HepG2 (cell line): ENCODE measurements around the gene ABCB6. TPM values are rescaled to one million over a fixed set of nuclear protein-coding genes. Genes with fewer than 3 reads are reported as not detected.

Experiments
- ATAC-seq: fragments of 200-7000 bp; cut with Tn5 transposase; 3 replicates; pipeline ENCODE4 v1.9.1; 2020; ENCODE audit warnings: mild to moderate bottlenecking, moderate library complexity
- BruUV-seq: library from RNA; stranded (reverse); fragments of 400-500 nt; replicated peaks from 2 replicates; lab custom pipeline; 2021; lab: Mats Ljungman, UMichigan
- CTCF ChIA-PET: fragments of 300-600 bp; formaldehyde crosslinking; extraction: SDS; loops from one replicate; lab custom pipeline; 2021; ENCODE audit warnings: low total read pairs, inconsistent platforms, low intra/inter-chr PET ratio; lab: Yijun Ruan, JAX
- POLR2A ChIA-PET: fragments of 350-600 bp; sonication (Branson Sonifier 250); formaldehyde crosslinking; loops from one replicate; lab custom pipeline; 2020; ENCODE audit warnings: antibody characterized with exemption, inconsistent platforms; lab: Yijun Ruan, JAX
- DNase-seq: peaks from one replicate; pipeline ENCODE4 v3.0.0-alpha.2; 2015; ENCODE audit warnings: low spot score
- FAIRE-seq: peaks from 3 replicates; lab custom pipeline; 2011; peaks lifted over from hg19 to GRCh38; lab: Jason Lieb, UNC
- H2AFZ ChIP-seq: one replicate; pipeline ENCODE4 v1.6.1; 2011; ENCODE audit warnings: low read length, inconsistent platforms
- H3K27ac ChIP-seq: fragments of 300-600 bp; 3 replicates; pipeline ENCODE4 v1.8.0; 2011; ENCODE audit warnings: mixed run types, mild to moderate bottlenecking, mixed read lengths, low read length, inconsistent platforms; ENCODE audit not compliant: insufficient read depth; ENCODE audit errors: extremely low read length
- H3K27me3 ChIP-seq, 2 experiments: fragments of 200-600 bp in 1 of 2; 2 replicates in 1 of 2; 3 replicates in 1 of 2; pipeline versions ENCODE4 v1.6.0 to v1.8.0; 2011; ENCODE audit warnings: low read length in 2 of 2, mild to moderate bottlenecking in 2 of 2, moderate library complexity in 2 of 2, inconsistent platforms in 1 of 2; ENCODE audit not compliant: insufficient read depth in 2 of 2, control insufficient read depth in 1 of 2
- H3K36me3 ChIP-seq, 2 experiments: fragments of 200-600 bp in 1 of 2; replicated peaks in 1 of 2; 2 replicates in 1 of 2; 3 replicates in 1 of 2; pipeline versions ENCODE4 v1.5.1 to v1.8.0; 2011; ENCODE audit warnings: low read length in 2 of 2, inconsistent platforms in 1 of 2; ENCODE audit not compliant: insufficient read depth in 2 of 2, control insufficient read depth in 1 of 2
- H3K4me1 ChIP-seq: 2 replicates; pipeline ENCODE4 v1.5.1; 2012; ENCODE audit warnings: low read length, inconsistent platforms; ENCODE audit not compliant: insufficient read depth
- H3K4me2 ChIP-seq: 2 replicates; pipeline ENCODE4 v1.6.0; 2011; ENCODE audit warnings: low read depth, low read length, inconsistent platforms
- H3K4me3 ChIP-seq, 3 experiments: fragments of 200-600 bp in 1 of 3; sonication (generic), shearing (Covaris generic) in 1 of 3; replicated peaks in 1 of 3; 2 replicates each; pipeline ENCODE4 v1.5.1; 2011 to 2016; ENCODE audit warnings: low read length in 3 of 3, inconsistent platforms in 2 of 3, low read depth in 2 of 3, mild to moderate bottlenecking in 2 of 3, control low read depth in 1 of 3, mixed read lengths in 1 of 3; ENCODE audit not compliant: insufficient read depth in 1 of 3
- H3K79me2 ChIP-seq: one replicate; pipeline ENCODE4 v1.6.1; 2011; ENCODE audit warnings: low read length, inconsistent platforms; ENCODE audit not compliant: insufficient read depth
- H3K9ac ChIP-seq: 2 replicates; pipeline ENCODE4 v1.6.0; 2011; ENCODE audit warnings: mild to moderate bottlenecking, low read depth, low read length, inconsistent platforms; ENCODE audit not compliant: insufficient read depth
- H3K9me3 ChIP-seq: 2 replicates; pipeline ENCODE4 v1.5.1; 2012; ENCODE audit warnings: mild to moderate bottlenecking, low read length
- H4K20me1 ChIP-seq: 2 replicates; pipeline ENCODE4 v1.6.0; 2011; ENCODE audit warnings: inconsistent platforms, mild to moderate bottlenecking, low read length, moderate library complexity; ENCODE audit not compliant: insufficient read depth
- AGO2 ChIP-seq: fragments of 200-400 bp; formaldehyde crosslinking; optimal IDR thresholded peaks from 2 replicates; pipeline ENCODE3; 2017; ENCODE audit warnings: mild to moderate bottlenecking, low read depth, low read length, moderate library complexity
- BRCA1 ChIP-seq: sonication (generic); formaldehyde crosslinking; IDR thresholded peaks from 2 replicates; pipeline ENCODE4 v1.4.0; 2020; ENCODE audit warnings: missing genetic modification reagents
- ERF ChIP-seq: IDR thresholded peaks from 2 replicates; pipeline ENCODE4 v1.6.1; 2018; ENCODE audit warnings: missing biosample characterization, missing genetic modification reagents
- FOXK1 ChIP-seq: sonication (generic); formaldehyde crosslinking; IDR thresholded peaks from 2 replicates; pipeline ENCODE4 v1.4.0; 2020; ENCODE audit warnings: low read depth, missing genetic modification reagents, borderline replicate concordance
- GFI1 ChIP-seq: sonication (generic); formaldehyde crosslinking; IDR thresholded peaks from 2 replicates; pipeline ENCODE4 v1.5.0; 2020; ENCODE audit warnings: missing genetic modification reagents, mild to moderate bottlenecking, borderline replicate concordance
- MYPOP ChIP-seq: sonication (generic); formaldehyde crosslinking; IDR thresholded peaks from 2 replicates; pipeline ENCODE4 v1.8.1; 2023; ENCODE audit warnings: mild to moderate bottlenecking, moderate library complexity, missing genetic modification reagents
- NFATC3 ChIP-seq: sonication (generic); formaldehyde crosslinking; IDR thresholded peaks from 2 replicates; pipeline ENCODE4 v1.5.1; 2020; ENCODE audit warnings: mild to moderate bottlenecking, missing genetic modification reagents
- RBM22 ChIP-seq: fragments of 200-400 bp; formaldehyde crosslinking; optimal IDR thresholded peaks from 2 replicates; pipeline ENCODE3; 2017; ENCODE audit warnings: mild to moderate bottlenecking, low read length, moderate library complexity
- RXRA ChIP-seq: sonication (generic); formaldehyde crosslinking; IDR thresholded peaks from 2 replicates; pipeline ENCODE4 v1.5.1; 2020; ENCODE audit warnings: missing genetic modification reagents
- SALL2 ChIP-seq: sonication (generic); formaldehyde crosslinking; IDR thresholded peaks from 2 replicates; pipeline ENCODE4 v1.8.1; 2023; ENCODE audit warnings: mild to moderate bottlenecking, missing genetic modification reagents, inconsistent platforms
- TOPORS ChIP-seq: sonication (generic); formaldehyde crosslinking; IDR thresholded peaks from 2 replicates; pipeline ENCODE4 v1.8.0; 2023; ENCODE audit warnings: mild to moderate bottlenecking, missing genetic modification reagents
- ZBTB38 ChIP-seq: sonication (generic); formaldehyde crosslinking; IDR thresholded peaks from 2 replicates; pipeline ENCODE4 v1.5.1; 2020; ENCODE audit warnings: mild to moderate bottlenecking, missing genetic modification reagents
- ZBTB4 ChIP-seq: sonication (generic); formaldehyde crosslinking; IDR thresholded peaks from 2 replicates; pipeline ENCODE4 v1.4.0; 2020; ENCODE audit warnings: missing genetic modification reagents, mild to moderate bottlenecking, borderline replicate concordance
- ZFP91 ChIP-seq: sonication (generic); formaldehyde crosslinking; IDR thresholded peaks from 2 replicates; pipeline ENCODE4 v1.9.0; 2022; ENCODE audit warnings: missing genetic modification reagents, mild to moderate bottlenecking, borderline replicate concordance
- ZKSCAN1 ChIP-seq: fragments of 150-350 bp; IDR thresholded peaks from 2 replicates; pipeline ENCODE4 v1.6.1; 2014; ENCODE audit warnings: low read length
- ZNF17 ChIP-seq: sonication (generic); formaldehyde crosslinking; IDR thresholded peaks from 2 replicates; pipeline ENCODE4 v1.5.0; 2020; ENCODE audit warnings: mild to moderate bottlenecking, missing genetic modification reagents
- ZNF329 ChIP-seq: sonication (generic); formaldehyde crosslinking; IDR thresholded peaks from 2 replicates; pipeline ENCODE4 v1.9.0; 2021; ENCODE audit warnings: low read depth, mild to moderate bottlenecking, missing genetic modification reagents
- ZNF431 ChIP-seq: sonication (generic); formaldehyde crosslinking; IDR thresholded peaks from 2 replicates; pipeline ENCODE4 v1.9.0; 2022; ENCODE audit warnings: missing genetic modification reagents, low read depth, mild to moderate bottlenecking, borderline replicate concordance
- ZNF550 ChIP-seq: sonication (generic); formaldehyde crosslinking; IDR thresholded peaks from 2 replicates; pipeline ENCODE4 v1.4.0; 2020; ENCODE audit warnings: mild to moderate bottlenecking, missing genetic modification reagents, borderline replicate concordance
- WGBS: methylation state at CpG from one replicate; pipeline ENCODE4 v1.1.6; 2017; ENCODE audit warnings: low lambda C conversion rate; 5-methylcytosine and 5-hydroxymethylcytosine counted together
- in situ Hi-C: cut with HindIII; loops from 2 replicates; pipeline ENCODE4 v1.10.0; 2017; ENCODE audit warnings: low pct_unique_long_range_greater_than_20kb; ENCODE audit not compliant: extremely low pct_ligation_motif_present
- intact Hi-C: fragments of 100-400 bp; cut with micrococcal nuclease; formaldehyde crosslinking; loops from one replicate; pipeline ENCODE4 v1.10.0; 2022; ENCODE audit not compliant: unreplicated experiment
- polyA plus RNA-seq, 8 experiments: library from polyadenylated mRNA; depleted of rRNA in 3 of 8; stranded (reverse) in 7 of 8; unstranded in 1 of 8; fragments of >200 nt; fragmentation: Illumina TruSeq in 4 of 8; extraction: Trizol in 4 of 8; gene quantifications; 2 replicates each; pipeline versions ENCODE4 v1.2.1 to v1.2.3, GENCODE V29; 2011 to 2016; ENCODE audit warnings: low read depth in 4 of 8, missing spikeins in 1 of 8, mixed read lengths in 1 of 8; ENCODE audit not compliant: insufficient read depth in 1 of 8
- total RNA-seq, 5 experiments: library from RNA; depleted of rRNA; stranded (reverse); fragments of >200 nt; fragmentation: Illumina TruSeq; extraction: Trizol; gene quantifications; 2 replicates each; pipeline ENCODE4 v1.2.3, GENCODE V29; 2016; ENCODE audit warnings: low read depth in 1 of 5

ABCB6 gene
- total and polyA plus RNA-seq, 2 of the 13 experiments (the other 11 are each of a cell fraction or from before 2014, with no cell fraction given), result 91.1 to 137 TPM

GRCh38 chr2:219210886-219211362 lies 7.8 kb downstream of the ABCB6 start:
- ChIA-PET POLR2A (interaction anchor here (1.0 to 3.4 kb wide), 7 partner anchors 10 to 51 kb away, joined by 4 to 20 read pairs (median 7); partner anchors contain the start of genes ANKZF1, ATG9A, CNPPD1 and NHEJ1), CTCF (interaction anchor here (1.3 to 2.5 kb wide), 3 partner anchors 39 to 51 kb away, joined by 3 to 28 read pairs (median 17); partner anchors contain the start of gene NHEJ1)
- H3K9ac ChIP-seq, result no peak overlapping the region
- peak overlapping the region; percentile 38 for H3K27ac ChIP-seq
- no peaks in the 10 kb centered on the region; a peak in 1 of 5 replicates for H3K27me3 ChIP-seq
- H3K9me3 ChIP-seq, result no peaks in the 10 kb centered on the region
- H4K20me1 ChIP-seq, result no peaks in the 10 kb centered on the region
- no peak overlapping the region for H3K4me2 ChIP-seq
- no peak overlapping the region for H2AFZ ChIP-seq
- H3K4me3 ChIP-seq, result no peak overlapping the region
- 95% methylated on average over 9 of the region's 9 CpGs for WGBS
- ATAC-seq, result no peak
- peaks cover 6% of the 10 kb centered on the region for H3K79me2 ChIP-seq
- FAIRE-seq, result no peak
- no peak for DNase-seq
- intact Hi-C loops (loop anchor here (1.0 kb wide), 1 partner anchor 40 kb away; no protein-coding TSS in a partner anchor), in situ Hi-C loops (no loop called here)
- no TSS peak for BruUV-seq
- H3K4me1 ChIP-seq, result peaks cover 69% of the 10 kb centered on the region
- peaks cover 34 to 58% of the 10 kb centered on the region in 2 experiments for H3K36me3 ChIP-seq
- TF ChIP-seq RBM22 (peak; percentile 75), BRCA1 (no peak), ZBTB38 (CRISPR knock-in tag) (peak; percentile 33; the same call in 1 of the 2 replicates), ZBTB4 (CRISPR knock-in tag) (peak; percentile 31; the same call in 1 of the 2 replicates), ZNF329 (0 out of 2 replicates have a peak, but pooled peaks have one; percentile 14), FOXK1 (no peak), RXRA (CRISPR knock-in tag) (no peak), ZNF431 (no peak), AGO2 (peak; percentile 19), NFATC3 (CRISPR knock-in tag) (no peak), GFI1 (CRISPR knock-in tag) (0 out of 2 replicates have a peak, but pooled peaks have one; percentile 21), MYPOP (CRISPR knock-in tag) (no peak), ERF (CRISPR knock-in tag) (no peak), ZFP91 (CRISPR knock-in tag) (peak; percentile 29; the same call in 1 of the 2 replicates), ZNF550 (no peak), TOPORS (CRISPR knock-in tag) (0 out of 2 replicates have a peak, but pooled peaks have one; percentile 50), ZKSCAN1 (no peak), SALL2 (no peak), ZNF17 (CRISPR knock-in tag) (no peak)
